IMR-90 (cell line): ENCODE measurements around the gene NLGN1. TPM values are rescaled to one million over a fixed set of nuclear protein-coding genes. Genes with fewer than 3 reads are reported as not detected.

Experiments used
- ATAC-seq: fragments of 200-7000 bp; cut with Tn5 transposase; 2 replicates; pipeline ENCODE4 v1.9.1; 2020; ENCODE audit warnings: low read depth, mild to moderate bottlenecking, moderate library complexity
- BruUV-seq: library from RNA; stranded (reverse); fragments of 400-500 nt; replicated peaks from 2 replicates; lab custom pipeline; 2021; lab: Mats Ljungman, UMichigan
- CTCF ChIA-PET: fragments of 300-600 bp; formaldehyde crosslinking; extraction: SDS; loops from one replicate; lab custom pipeline; 2021; ENCODE audit warnings: antibody characterized with exemption; lab: Yijun Ruan, JAX
- POLR2A ChIA-PET: fragments of 300-600 bp; sonication (Branson Sonifier 250); formaldehyde crosslinking; loops from one replicate; lab custom pipeline; 2022; ENCODE audit warnings: antibody characterized with exemption; ENCODE audit not compliant: unreplicated experiment; lab: Charles Lee
- DNase-seq: peaks from one replicate; pipeline ENCODE4 v3.0.0; 2013
- H2AFZ ChIP-seq: replicated peaks from 2 replicates; pipeline ENCODE3; 2013; ENCODE audit warnings: low read length, mild to moderate bottlenecking; ENCODE audit not compliant: poor library complexity
- H2AK5ac ChIP-seq: 2 replicates; pipeline ENCODE4 v1.6.1; 2013; ENCODE audit warnings: low read depth, low read length, inconsistent platforms
- H2AK9ac ChIP-seq: replicated peaks from 2 replicates; pipeline ENCODE3; 2013; ENCODE audit warnings: mild to moderate bottlenecking, low read depth, low read length, moderate library complexity; ENCODE audit not compliant: poor library complexity
- H2BK120ac ChIP-seq: 2 replicates; pipeline ENCODE4 v1.6.1; 2013; ENCODE audit warnings: low read depth, low read length, inconsistent platforms
- H2BK15ac ChIP-seq: 3 replicates; pipeline ENCODE4 v1.6.1; 2013; ENCODE audit warnings: low read depth, low read length, inconsistent platforms
- H2BK20ac ChIP-seq: 2 replicates; pipeline ENCODE4 v1.6.1; 2013; ENCODE audit warnings: low read depth, mild to moderate bottlenecking, inconsistent platforms, low read length, moderate library complexity
- H2BK5ac ChIP-seq: 2 replicates; pipeline ENCODE4 v1.6.1; 2013; ENCODE audit warnings: mild to moderate bottlenecking, low read depth, low read length, inconsistent platforms; ENCODE audit not compliant: poor library complexity, severe bottlenecking
- H3K14ac ChIP-seq: replicated peaks from 2 replicates; pipeline ENCODE4 v1.6.1; 2013; ENCODE audit warnings: low read depth, low read length, inconsistent platforms
- H3K18ac ChIP-seq: 2 replicates; pipeline ENCODE4 v1.6.1; 2013; ENCODE audit warnings: low read depth, low read length, control low read depth
- H3K23ac ChIP-seq: 2 replicates; pipeline ENCODE4 v1.6.1; 2013; ENCODE audit warnings: low read depth, low read length, inconsistent platforms
- H3K27ac ChIP-seq: 2 replicates; pipeline ENCODE4 v1.5.1; 2013; ENCODE audit warnings: mild to moderate bottlenecking, control low read depth, low read length; ENCODE audit not compliant: insufficient read depth
- H3K27me3 ChIP-seq: 2 replicates; pipeline ENCODE4 v1.6.1; 2013; ENCODE audit warnings: low read length; ENCODE audit not compliant: control insufficient read depth, insufficient read depth
- H3K36me3 ChIP-seq: 2 replicates; pipeline ENCODE4 v1.6.1; 2013; ENCODE audit warnings: low read length, mixed read lengths; ENCODE audit not compliant: control insufficient read depth, insufficient read depth
- H3K4ac ChIP-seq: 2 replicates; pipeline ENCODE4 v1.6.1; 2013; ENCODE audit warnings: low read depth, low read length, inconsistent platforms
- H3K4me1 ChIP-seq: 2 replicates; pipeline ENCODE4 v1.6.1; 2013; ENCODE audit warnings: low read length, mixed read lengths; ENCODE audit not compliant: control insufficient read depth, insufficient read depth
- H3K4me2 ChIP-seq: 2 replicates; pipeline ENCODE4 v1.6.1; 2013; ENCODE audit warnings: low read depth, mild to moderate bottlenecking, control low read depth, low read length, moderate library complexity
- H3K4me3 ChIP-seq: 2 replicates; pipeline ENCODE4 v1.5.1; 2013; ENCODE audit warnings: low read depth, mild to moderate bottlenecking, control low read depth, low read length, moderate library complexity; ENCODE audit not compliant: insufficient read depth
- H3K56ac ChIP-seq: 2 replicates; pipeline ENCODE4 v1.6.1; 2013; ENCODE audit warnings: low read length, inconsistent platforms; ENCODE audit not compliant: insufficient read depth; ENCODE audit errors: extremely low read depth
- H3K79me1 ChIP-seq, 2 experiments: 2 replicates each; pipeline ENCODE4 v1.6.1; 2013; ENCODE audit warnings: low read length in 2 of 2, inconsistent platforms in 1 of 2, low read depth in 1 of 2
- H3K9ac ChIP-seq: 2 replicates; pipeline ENCODE4 v1.6.1; 2013; ENCODE audit warnings: low read depth, low read length, control low read depth
- H3K9me1 ChIP-seq: 2 replicates; pipeline ENCODE4 v1.6.1; 2013; ENCODE audit warnings: low read length, inconsistent platforms; ENCODE audit not compliant: insufficient read depth
- H3K9me3 ChIP-seq: 2 replicates; pipeline ENCODE4 v1.6.1; 2013; ENCODE audit warnings: low read length; ENCODE audit not compliant: control insufficient read depth, insufficient read depth
- H4K20me1 ChIP-seq: 2 replicates; pipeline ENCODE4 v1.6.1; 2013; ENCODE audit warnings: low read length, inconsistent platforms; ENCODE audit not compliant: insufficient read depth
- H4K5ac ChIP-seq: 2 replicates; pipeline ENCODE4 v1.6.1; 2013; ENCODE audit warnings: mild to moderate bottlenecking, low read depth, low read length, control low read depth
- H4K8ac ChIP-seq, 2 experiments: 2 replicates each; pipeline ENCODE4 v1.6.1; 2013; ENCODE audit warnings: low read depth in 2 of 2, low read length in 2 of 2, control low read depth in 1 of 2, inconsistent platforms in 1 of 2
- H4K91ac ChIP-seq: 2 replicates; pipeline ENCODE4 v1.6.1; 2013; ENCODE audit warnings: low read depth, low read length, inconsistent platforms; ENCODE audit not compliant: insufficient read depth
- BHLHE40 ChIP-seq: fragments of 150-350 bp; IDR thresholded peaks from 2 replicates; pipeline ENCODE4 v1.6.1; 2016; ENCODE audit warnings: mild to moderate bottlenecking, low read depth, low read length
- CHD1 ChIP-seq: IDR thresholded peaks from 2 replicates; pipeline ENCODE4 v1.6.1; 2012; ENCODE audit warnings: low read depth, low read length, improper control_type of control experiment
- FOS ChIP-seq: fragments of 150-350 bp; IDR thresholded peaks from 2 replicates; pipeline ENCODE4 v1.6.1; 2016; ENCODE audit warnings: low read depth, low read length
- MXI1 ChIP-seq: IDR thresholded peaks from 2 replicates; pipeline ENCODE4 v1.6.1; 2012; ENCODE audit warnings: low read depth, mild to moderate bottlenecking, low read length, moderate library complexity, borderline replicate concordance
- NFE2L2 ChIP-seq: fragments of 150-350 bp; IDR thresholded peaks from 2 replicates; pipeline ENCODE4 v1.6.1; 2016; ENCODE audit warnings: low read depth, mild to moderate bottlenecking, low read length
- POLR2A ChIP-seq: IDR thresholded peaks from 2 replicates; pipeline ENCODE4 v1.6.1; 2012; ENCODE audit warnings: mild to moderate bottlenecking, low read depth, low read length
- RFX5 ChIP-seq: IDR thresholded peaks from 2 replicates; pipeline ENCODE4 v1.8.0; 2012; ENCODE audit warnings: low read depth, mild to moderate bottlenecking, low read length, moderate library complexity
- WGBS, 2 experiments: methylation state at CpG; one replicate each; pipeline versions ENCODE4 v1.1.5 to v1.1.7; 2013; ENCODE audit warnings: missing lambda C conversion rate in 2 of 2; ENCODE audit not compliant: insufficient read length in 1 of 2; ENCODE audit errors: extremely low coverage in 2 of 2; 5-methylcytosine and 5-hydroxymethylcytosine counted together
- dilution Hi-C: fragments of 300-500 bp; cut with HindIII; formaldehyde crosslinking; loops from one replicate; pipeline ENCODE4 v1.14.3; 2018; ENCODE audit warnings: low sequenced_read_pairs; ENCODE audit not compliant: unreplicated experiment
- in situ Hi-C: fragments of 300-500 bp; cut with MboI; formaldehyde crosslinking; loops from 3 replicates; pipeline ENCODE4 v1.14.3; 2019; ENCODE audit warnings: low sequenced_read_pairs, inconsistent platforms, mixed read lengths
- intact Hi-C: fragments of 100-400 bp; cut with micrococcal nuclease; formaldehyde crosslinking; loops from 2 replicates; pipeline ENCODE4 v1.10.0; 2022
- polyA plus RNA-seq, 3 experiments: library from polyadenylated mRNA; depleted of rRNA; stranded (reverse); fragments of >200 nt; gene quantifications; 2 replicates each; pipeline ENCODE4 v1.2.3, GENCODE V29; 2012; ENCODE audit warnings: low replicate concordance in 1 of 3
- total RNA-seq: library from RNA; depleted of rRNA; stranded (reverse); fragments of >200 nt; gene quantifications from 2 replicates; pipeline ENCODE4 v1.2.3, GENCODE V29; 2012
- TF ChIP-seq, protein P1 (sequence below): fragments of 150-350 bp; IDR thresholded peaks from 2 replicates; pipeline ENCODE4 v1.6.1; 2016; ENCODE audit warnings: low read depth, mild to moderate bottlenecking, low read length, moderate library complexity, borderline replicate concordance

NLGN1 gene
- total and polyA plus RNA-seq, 2 of the 4 experiments (the other 2 are of a cell fraction), result 1.8 to 12.5 TPM

DNA sequence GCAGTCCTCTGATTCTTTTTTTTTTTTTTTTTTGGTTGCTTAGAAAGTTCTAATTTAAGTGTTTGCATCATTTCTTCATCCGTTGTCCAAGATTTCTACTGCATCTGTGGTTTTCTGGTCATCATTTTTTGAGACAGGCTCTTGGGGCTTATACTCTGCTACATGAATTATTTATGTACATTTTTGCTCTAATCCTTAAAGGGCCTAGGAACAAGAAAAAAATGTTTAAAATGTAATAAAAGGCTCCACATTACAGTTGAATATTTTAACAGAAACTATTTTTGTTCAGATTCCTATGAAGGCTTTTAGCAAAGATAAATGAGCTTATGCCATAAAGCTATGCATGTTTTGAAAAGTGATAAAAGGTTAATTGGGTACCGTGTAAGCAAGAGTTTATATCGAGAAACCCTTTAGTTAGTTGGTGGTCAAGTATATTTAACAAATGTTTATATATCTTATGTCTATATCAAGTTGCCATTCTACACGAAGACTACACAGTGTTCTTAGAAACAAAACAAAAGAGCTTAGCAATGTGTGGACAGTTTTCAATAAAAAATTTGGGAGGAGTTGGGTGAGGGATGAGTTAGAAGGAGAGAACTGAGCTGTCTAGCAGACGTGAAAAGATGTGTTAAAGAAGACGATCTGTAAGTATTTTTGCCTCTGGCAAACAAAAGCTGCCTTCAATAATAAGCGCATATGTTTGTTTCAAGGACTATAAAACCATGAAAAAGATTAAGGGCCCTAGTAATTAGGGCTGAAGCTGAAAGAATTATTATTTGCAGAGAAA, 898.0 kb downstream of the NLGN1 start:
- Histone ChIP-seq H2BK5ac (no peak overlapping the region), H2BK15ac (no peak overlapping the region), H3K27me3 (no peaks in the 10 kb centered on the region), H3K4me3 (no peak overlapping the region), H3K27ac (no peak overlapping the region), H3K18ac (no peak overlapping the region), H3K23ac (no peak overlapping the region), H4K8ac (no peak overlapping the region), H4K5ac (no peak overlapping the region), H3K4me1 (peaks cover 2% of the 10 kb centered on the region; the same call in 1 of the 2 replicates), H3K4me2 (no peak overlapping the region), H3K36me3 (no peaks in the 10 kb centered on the region), H2BK120ac (no peak overlapping the region), H3K9me3 (no peaks in the 10 kb centered on the region), H4K20me1 (no peaks in the 10 kb centered on the region), H2BK20ac (no peak overlapping the region), H2AFZ (no peak overlapping the region), H3K56ac (no peak overlapping the region), H4K91ac (no peak overlapping the region), H3K4ac (no peak overlapping the region), H3K9me1 (no peaks in the 10 kb centered on the region), H3K14ac (no peak overlapping the region), H3K79me1 (no peaks in the 10 kb centered on the region), H3K9ac (no peak overlapping the region), H2AK9ac (no peak overlapping the region), H2AK5ac (no peak overlapping the region)
- ChIA-PET CTCF (no interaction called here), POLR2A (interaction anchor here (0.6 kb wide), 1 partner anchor 70 kb away, joined by 4 read pairs; no protein-coding TSS in a partner anchor)
- peak; percentile 71 for ATAC-seq
- dilution Hi-C loops (no loop called here), in situ Hi-C loops (no loop called here), intact Hi-C loops (no loop called here)
- BruUV-seq, result no TSS peak
- WGBS, 2 experiments, result 54 to 100% methylated on average over 1 to 2 of the region's 7 CpGs
- no peak for TF ChIP-seq MXI1
- TF ChIP-seq, protein P1, sequence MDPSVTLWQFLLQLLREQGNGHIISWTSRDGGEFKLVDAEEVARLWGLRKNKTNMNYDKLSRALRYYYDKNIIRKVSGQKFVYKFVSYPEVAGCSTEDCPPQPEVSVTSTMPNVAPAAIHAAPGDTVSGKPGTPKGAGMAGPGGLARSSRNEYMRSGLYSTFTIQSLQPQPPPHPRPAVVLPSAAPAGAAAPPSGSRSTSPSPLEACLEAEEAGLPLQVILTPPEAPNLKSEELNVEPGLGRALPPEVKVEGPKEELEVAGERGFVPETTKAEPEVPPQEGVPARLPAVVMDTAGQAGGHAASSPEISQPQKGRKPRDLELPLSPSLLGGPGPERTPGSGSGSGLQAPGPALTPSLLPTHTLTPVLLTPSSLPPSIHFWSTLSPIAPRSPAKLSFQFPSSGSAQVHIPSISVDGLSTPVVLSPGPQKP, result no peak
- no peak for TF ChIP-seq FOS
- no peak for TF ChIP-seq CHD1
- no peak for TF ChIP-seq POLR2A
- no peak for TF ChIP-seq NFE2L2
- no peak for TF ChIP-seq BHLHE40
- TF ChIP-seq RFX5, result no peak
- peak; percentile 8 for DNase-seq
